Activated T-helper 1 cell treated with anti-CD3 and anti-CD28 coated beads, Interleukin-2, amount 50 U/mL, for 16 hours (primary cell): ENCODE results near the gene RANBP2.

Experiments
- DNase-seq, 2 donors: peaks; one replicate each; pipeline ENCODE4 v3.0.0-alpha.2; 2020; ENCODE audit warnings: low read depth in 1 of 2, low spot score in 1 of 2

Gene RANBP2

GRCh38 chr2:108834620-108835019 lies 115.3 kb downstream of the RANBP2 start:
- DNase-seq: no peak

GRCh38 chr2:108835040-108835439 lies 115.8 kb downstream of the RANBP2 start:
- DNase-seq: no peak
